Common myeloid progenitor, CD34-positive (primary cell): ENCODE data around the gene VDAC1.

Experiments used
- CTCF ChIA-PET: fragments of 350-600 bp; sonication (Branson Sonifier 250); formaldehyde crosslinking; loops from one replicate; lab custom pipeline; 2021; ENCODE audit warnings: antibody characterized with exemption; lab: Charles Lee
- POLR2A ChIA-PET: fragments of 350-600 bp; sonication (Branson Sonifier 250); formaldehyde crosslinking; loops from one replicate; lab custom pipeline; 2021; ENCODE audit warnings: antibody characterized with exemption; lab: Charles Lee
- DNase-seq, 3 donors: peaks; one replicate each; pipeline versions ENCODE4 v3.0.0 to v3.0.0-alpha.2; 2013
- H3K27ac ChIP-seq, 2 experiments: 1 replicate in 1 of 2; 2 replicates in 1 of 2; pipeline ENCODE4 v1.7.0; 2013; ENCODE audit warnings: inconsistent platforms in 2 of 2, low read length in 2 of 2, mild to moderate bottlenecking in 2 of 2, low read depth in 1 of 2, moderate library complexity in 1 of 2; ENCODE audit not compliant: severe bottlenecking in 2 of 2, insufficient read depth in 1 of 2, poor library complexity in 1 of 2
- H3K27me3 ChIP-seq, 5 experiments: replicated peaks in 2 of 5; 1 replicate in 3 of 5; 2 replicates in 2 of 5; pipeline versions ENCODE4 v1.6.1 to v1.7.0; 2013; ENCODE audit warnings: low read length in 4 of 5, mild to moderate bottlenecking in 2 of 5, moderate library complexity in 2 of 5, inconsistent platforms in 1 of 5; ENCODE audit not compliant: insufficient read depth in 5 of 5, control insufficient read depth in 4 of 5
- H3K36me3 ChIP-seq, 4 experiments: 1 replicate in 2 of 4; 2 replicates in 2 of 4; pipeline versions ENCODE4 v1.6.1 to v1.7.0; 2013; ENCODE audit warnings: low read length in 3 of 4, control low read depth in 1 of 4, mild to moderate bottlenecking in 1 of 4; ENCODE audit not compliant: control insufficient read depth in 4 of 4, insufficient read depth in 4 of 4
- H3K4me1 ChIP-seq, 4 experiments: 1 replicate in 3 of 4; 2 replicates in 1 of 4; pipeline versions ENCODE4 v1.6.1 to v1.7.1; 2013; ENCODE audit warnings: low read length in 3 of 4, mild to moderate bottlenecking in 3 of 4, control low read depth in 1 of 4, inconsistent platforms in 1 of 4, moderate library complexity in 1 of 4; ENCODE audit not compliant: control insufficient read depth in 4 of 4, insufficient read depth in 4 of 4; ENCODE audit errors: control extremely low read depth in 1 of 4
- H3K4me3 ChIP-seq, 7 experiments: 1 replicate in 4 of 7; 2 replicates in 3 of 7; pipeline versions ENCODE4 v1.5.1 to v1.7.0; 2013; ENCODE audit warnings: mild to moderate bottlenecking in 7 of 7, low read length in 6 of 7, moderate library complexity in 6 of 7, inconsistent platforms in 2 of 7, low read depth in 2 of 7, control low read depth in 1 of 7; ENCODE audit not compliant: insufficient read depth in 4 of 7, control insufficient read depth in 1 of 7; ENCODE audit errors: extremely low read depth in 1 of 7
- H3K9me3 ChIP-seq, 5 experiments: 1 replicate in 4 of 5; 2 replicates in 1 of 5; pipeline versions ENCODE4 v1.6.1 to v1.7.1; 2013; ENCODE audit warnings: low read length in 4 of 5, mild to moderate bottlenecking in 2 of 5, inconsistent platforms in 1 of 5, low read depth in 1 of 5, moderate library complexity in 1 of 5; ENCODE audit not compliant: control insufficient read depth in 4 of 5, insufficient read depth in 2 of 5; ENCODE audit errors: control extremely low read depth in 1 of 5
- whole genome bisulfite sequencing: methylation state at CpG from one replicate; pipeline ENCODE4 v1.1.5; 2013; ENCODE audit not compliant: insufficient coverage; 5-methylcytosine and 5-hydroxymethylcytosine counted together

Gene VDAC1

GRCh38 chr5:133969654-133970324 is 35.0 kb downstream of the VDAC1 start:
- 94% methylated on average over 7 of the region's 7 CpGs for WGBS
- DNase-seq, result no peak
- Histone ChIP-seq H3K4me3 (peak overlapping the region in 3 of 7 experiments; percentile 6 to 99 (median 98)), H3K4me1 (peaks cover 0 to 18% (median 17%) of the 10 kb centered on the region in 4 experiments), H3K27ac (peak overlapping the region in 1 of 2 experiments; percentile 94), H3K27me3 (no peaks in the 10 kb centered on the region), H3K36me3 (peaks cover 10 to 33% (median 22%) of the 10 kb centered on the region in 4 experiments), H3K9me3 (no peaks in the 10 kb centered on the region)
- ChIA-PET CTCF (interaction anchor here (0.9 to 3.4 kb wide), 7 partner anchors 10 to 547 kb away, joined by 3 to 29 read pairs (median 3); no protein-coding TSS in a partner anchor), POLR2A (interaction anchor here (0.6 kb wide), 1 partner anchor 186 kb away, joined by 3 read pairs; no protein-coding TSS in a partner anchor)

DNA sequence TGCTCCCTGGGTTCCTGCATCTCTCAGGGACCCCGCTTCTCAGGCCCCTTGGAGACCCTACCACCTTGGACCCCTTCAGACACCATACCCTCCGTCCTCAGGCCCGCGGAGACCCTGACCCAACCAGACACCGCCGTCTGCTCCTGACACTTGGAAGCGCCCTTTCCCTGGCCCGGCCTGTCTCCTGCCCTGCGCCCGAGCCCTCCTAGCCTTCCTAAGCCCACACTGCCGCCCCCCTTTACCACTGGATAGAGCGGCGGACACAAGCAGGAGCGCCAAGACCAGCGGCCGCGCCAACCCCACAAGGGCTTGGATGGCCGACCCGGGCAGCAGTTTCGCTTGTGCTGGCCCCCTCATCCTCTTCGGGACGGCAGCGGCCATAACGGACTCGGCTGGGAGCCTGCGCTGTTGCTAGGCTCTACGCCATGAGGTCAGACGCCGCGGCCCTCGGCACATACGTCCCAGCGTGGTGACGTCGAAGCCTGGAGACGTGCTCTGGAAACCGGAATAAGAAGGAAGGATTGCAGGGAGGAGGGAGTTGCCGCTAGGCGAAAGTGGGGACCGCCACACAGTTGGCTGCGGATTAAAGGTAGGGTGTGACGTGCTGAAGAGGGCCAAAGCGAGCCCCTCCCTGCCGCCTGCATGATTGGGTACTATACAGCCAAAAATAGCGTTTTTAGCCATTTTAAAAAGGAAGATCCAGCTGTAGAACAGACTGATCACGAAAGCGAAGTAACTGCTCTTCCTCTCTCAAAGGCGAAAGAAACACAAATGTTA is 36.4 kb downstream of the VDAC1 start, which contains the start of gene C5orf15:
TSS of gene C5orf15 (minus strand) at position 422 of the 777 bp plus-strand sequence. CDS start at position 381, 41 bp downstream.
- ChIA-PET POLR2A (no interaction called here), CTCF (interaction anchor here (2.7 kb wide), 1 partner anchor 28 kb away, joined by 15 read pairs; no protein-coding TSS in a partner anchor)
- Histone ChIP-seq H3K27me3 (no peaks in the 10 kb centered on the region), H3K9me3 (peaks cover 0 to 1% (median 0%) of the 10 kb centered on the region in 5 experiments), H3K4me1 (peaks cover 0 to 18% (median 17%) of the 10 kb centered on the region in 4 experiments), H3K4me3 (peak within 1 kb of the TSS; percentile 81 to 99 (median 91)), H3K36me3 (peaks cover 10 to 19% (median 15%) of the 10 kb centered on the region in 4 experiments), H3K27ac (peak within 1 kb of the TSS; percentile 85 to 94)
- DNase-seq, result peak; percentile 97 to 99 (median 98)
- WGBS, result 0% methylated on average over 33 of the region's 48 CpGs

- peak overlapping the region; percentile 81 to 99 (median 91) for H3K4me3 ChIP-seq
Measured at GRCh38 chr5:133967698-133968203, 37.0 kb downstream of the VDAC1 start.

GRCh38 chr5:133967124-133967523 is 37.7 kb downstream of the VDAC1 start:
- ChIA-PET POLR2A (no interaction called here), CTCF (interaction anchor here (1.8 kb wide), 1 partner anchor 10 kb away, joined by 4 read pairs; no protein-coding TSS in a partner anchor)
- no peaks in the 10 kb centered on the region for H3K27me3 ChIP-seq
- peaks cover 4 to 11% (median 8%) of the 10 kb centered on the region in 4 experiments for H3K36me3 ChIP-seq
- peak overlapping the region in 4 of 7 experiments; percentile 86 to 99 (median 93) for H3K4me3 ChIP-seq
- DNase-seq, result no peak
- WGBS, result no CpG with 5 or more reads among the region's 5 CpGs
- H3K9me3 ChIP-seq, result peaks cover 0 to 1% (median 0%) of the 10 kb centered on the region in 5 experiments
- H3K27ac ChIP-seq, result peak overlapping the region in 1 of 2 experiments; percentile 94
- H3K4me1 ChIP-seq, result peaks cover 0 to 20% (median 17%) of the 10 kb centered on the region in 4 experiments

More at GRCh38 chr5:133967698-133968203, 37.0 kb downstream of the VDAC1 start:
- Histone ChIP-seq H3K4me1 (peaks cover 0 to 20% (median 17%) of the 10 kb centered on the region in 4 experiments), H3K27me3 (no peaks in the 10 kb centered on the region), H3K9me3 (peaks cover 0 to 1% (median 0%) of the 10 kb centered on the region in 5 experiments), H3K27ac (peak overlapping the region; percentile 85 to 94), H3K36me3 (peaks cover 5 to 13% (median 9%) of the 10 kb centered on the region in 4 experiments)
- CTCF ChIA-PET, result no interaction called here
- WGBS, result 7% methylated on average over 9 of the region's 12 CpGs
- POLR2A ChIA-PET, result no interaction called here
- DNase-seq, result peak in 2 of 3 donors; percentile 40 to 52

- ChIA-PET POLR2A (interaction anchor here (0.5 kb wide), 1 partner anchor 871 kb away, joined by 3 read pairs; no protein-coding TSS in a partner anchor), CTCF (interaction anchor here (1.8 kb wide), 1 partner anchor 11 kb away, joined by 4 read pairs; no protein-coding TSS in a partner anchor)
- H3K36me3 ChIP-seq, result peaks cover under 1 to 7% (median 4%) of the 10 kb centered on the region in 4 experiments
- WGBS, result 98% methylated on average over 7 of the region's 10 CpGs
- H3K27me3 ChIP-seq, result no peaks in the 10 kb centered on the region
- H3K4me1 ChIP-seq, result peaks cover 0 to 20% (median 17%) of the 10 kb centered on the region in 4 experiments
- peaks cover 0 to 1% (median 0%) of the 10 kb centered on the region in 5 experiments for H3K9me3 ChIP-seq
- no peak overlapping the region for H3K27ac ChIP-seq
- no peak overlapping the region for H3K4me3 ChIP-seq
- DNase-seq, result no peak
Measured at GRCh38 chr5:133966090-133966489, 38.7 kb downstream of the VDAC1 start.

GRCh38 chr5:133963493-133964128 is 41.2 kb downstream of the VDAC1 start:
- no peak for DNase-seq
- Histone ChIP-seq H3K36me3 (peaks cover 3 to 10% (median 5%) of the 10 kb centered on the region in 4 experiments), H3K4me3 (no peak overlapping the region), H3K27me3 (no peaks in the 10 kb centered on the region), H3K4me1 (peaks cover 0 to 13% (median 10%) of the 10 kb centered on the region in 4 experiments), H3K27ac (no peak overlapping the region), H3K9me3 (peaks cover 0 to 1% (median 0%) of the 10 kb centered on the region in 5 experiments)
- CTCF ChIA-PET, result interaction anchor here (0.9 to 2.6 kb wide), 5 partner anchors 10 to 42 kb away, joined by 3 to 9 read pairs (median 3); no protein-coding TSS in a partner anchor
- POLR2A ChIA-PET, result no interaction called here
- WGBS, result 100% methylated on average over 1 of the region's 2 CpGs
